ENCODE data around the gene EVI2B.
"Not testable (repeated sequence)": the region's sequence is repeated elsewhere in the genome, so short reads cannot be mapped to it uniquely, and the experiment has no call there.

Gene EVI2B, protein sequence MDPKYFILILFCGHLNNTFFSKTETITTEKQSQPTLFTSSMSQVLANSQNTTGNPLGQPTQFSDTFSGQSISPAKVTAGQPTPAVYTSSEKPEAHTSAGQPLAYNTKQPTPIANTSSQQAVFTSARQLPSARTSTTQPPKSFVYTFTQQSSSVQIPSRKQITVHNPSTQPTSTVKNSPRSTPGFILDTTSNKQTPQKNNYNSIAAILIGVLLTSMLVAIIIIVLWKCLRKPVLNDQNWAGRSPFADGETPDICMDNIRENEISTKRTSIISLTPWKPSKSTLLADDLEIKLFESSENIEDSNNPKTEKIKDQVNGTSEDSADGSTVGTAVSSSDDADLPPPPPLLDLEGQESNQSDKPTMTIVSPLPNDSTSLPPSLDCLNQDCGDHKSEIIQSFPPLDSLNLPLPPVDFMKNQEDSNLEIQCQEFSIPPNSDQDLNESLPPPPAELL

DNA sequence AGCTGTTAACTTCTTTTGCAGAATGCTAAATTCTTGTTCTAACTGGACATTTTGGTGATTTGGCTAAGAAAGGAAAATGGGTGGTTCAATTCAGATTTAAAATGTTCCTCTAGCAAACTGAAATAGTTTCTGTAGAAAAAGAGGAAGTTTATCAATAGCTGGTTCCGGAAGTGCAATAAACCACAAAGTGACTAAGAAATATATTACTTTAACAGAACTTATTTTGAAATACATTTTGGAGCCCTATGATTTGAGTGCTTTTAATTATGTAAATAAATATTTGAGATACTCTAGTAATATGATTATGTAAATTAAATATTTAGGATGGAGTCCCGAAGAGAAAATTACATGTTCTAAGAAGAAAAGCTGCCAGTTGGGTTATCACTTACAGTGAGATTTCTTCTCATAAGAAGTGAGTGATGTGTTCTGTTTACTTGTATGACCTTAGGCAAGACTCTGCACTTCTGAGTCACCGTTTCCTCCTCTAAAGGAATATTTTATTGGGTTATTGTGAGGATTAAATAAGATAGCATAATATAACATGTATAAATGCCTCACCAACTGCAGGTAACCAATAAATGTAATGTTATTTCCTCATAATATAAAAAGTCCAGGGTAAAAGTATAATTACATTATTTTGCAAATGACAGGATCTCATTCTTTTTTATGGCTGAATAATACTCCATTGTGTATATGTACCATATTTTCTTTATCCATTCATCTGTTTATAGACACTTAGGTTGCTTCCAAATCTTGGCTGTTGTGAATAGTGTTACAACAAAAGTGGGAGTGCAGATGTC lies at the start of gene EVI2B:
TSS of gene EVI2B (minus strand) at position 73 of the 800 bp plus-strand sequence. CDS start 8,445 bp downstream, outside the sequence.
- H3K9ac ChIP-seq (ENCODE audit: low read length) = no peak within 1 kb of the TSS

DNA sequence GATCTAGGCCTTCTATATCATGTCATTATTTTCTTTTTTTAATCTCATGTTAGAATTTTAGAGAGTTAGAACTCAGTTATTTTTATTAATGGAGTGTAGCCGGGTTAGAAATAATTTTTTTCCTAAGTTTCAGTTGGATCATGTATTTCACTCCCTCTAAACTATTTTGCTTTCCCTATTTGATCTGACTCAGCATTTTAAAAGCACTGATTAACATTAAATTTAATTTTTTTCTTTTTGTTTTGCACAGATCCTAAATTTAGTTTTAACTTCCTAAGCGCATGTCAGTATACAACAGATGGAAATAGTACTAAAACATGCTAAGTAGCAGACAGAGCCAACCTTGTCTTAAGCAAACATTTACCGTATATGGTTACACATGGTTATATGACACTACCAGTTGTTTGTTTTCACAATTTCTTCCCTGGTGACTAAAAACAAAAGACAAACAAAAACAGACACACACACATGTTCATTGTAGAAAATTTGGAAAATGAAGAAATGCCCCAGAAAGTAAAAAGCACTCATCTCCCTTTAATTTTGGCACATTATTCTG lies 44.1 kb upstream of the EVI2B start:
- H3K9me3 ChIP-seq (ENCODE audit: control insufficient read depth, insufficient read depth, low read depth, low read length) = no peaks in the 10 kb centered on the region
- H3K27ac ChIP-seq (ENCODE audit: low read depth, low read length) = no peak overlapping the region
- no peak overlapping the region for H3K9ac ChIP-seq (ENCODE audit: low read length)
- H3K4me3 ChIP-seq (ENCODE audit: low read depth, low read length) = no peak overlapping the region
- no peaks in the 10 kb centered on the region for H3K27me3 ChIP-seq (ENCODE audit: control insufficient read depth, insufficient read depth, low read length)
- peaks cover 61% of the 10 kb centered on the region for H3K36me3 ChIP-seq (ENCODE audit: control insufficient read depth, insufficient read depth, low read length)
- H3K4me1 ChIP-seq (ENCODE audit: control insufficient read depth, insufficient read depth, low read length) = no peaks in the 10 kb centered on the region

More for the DNA sequence above, at the start of gene EVI2B:
- Histone ChIP-seq H3K36me3 (ENCODE audit: control insufficient read depth, insufficient read depth, low read length) (no peaks in the 10 kb centered on the region), H3K27ac (ENCODE audit: low read depth, low read length) (no peak within 1 kb of the TSS), H3K4me3 (ENCODE audit: low read depth, low read length) (no peak within 1 kb of the TSS), H3K4me1 (ENCODE audit: control insufficient read depth, insufficient read depth, low read length) (no peaks in the 10 kb centered on the region), H3K27me3 (ENCODE audit: control insufficient read depth, insufficient read depth, low read length) (no peaks in the 10 kb centered on the region), H3K9me3 (ENCODE audit: control insufficient read depth, insufficient read depth, low read depth, low read length) (no peaks in the 10 kb centered on the region)

GRCh38 chr17:31357091-31357490 lies 43.2 kb upstream of the EVI2B start:
- no peak overlapping the region for H3K4me3 ChIP-seq (ENCODE audit: low read depth, low read length)
- no peak overlapping the region for H3K27ac ChIP-seq (ENCODE audit: low read depth, low read length)
- H3K9me3 ChIP-seq (ENCODE audit: control insufficient read depth, insufficient read depth, low read depth, low read length) = no peaks in the 10 kb centered on the region
- H3K9ac ChIP-seq (ENCODE audit: low read length) = no peak overlapping the region
- H3K27me3 ChIP-seq (ENCODE audit: control insufficient read depth, insufficient read depth, low read length) = no peaks in the 10 kb centered on the region
- H3K36me3 ChIP-seq (ENCODE audit: control insufficient read depth, insufficient read depth, low read length) = peaks cover 61% of the 10 kb centered on the region
- H3K4me1 ChIP-seq (ENCODE audit: control insufficient read depth, insufficient read depth, low read length) = no peaks in the 10 kb centered on the region

- Histone ChIP-seq H3K27me3 (ENCODE audit: control insufficient read depth, insufficient read depth, low read length) (no peaks in the 10 kb centered on the region), H3K9me3 (ENCODE audit: control insufficient read depth, insufficient read depth, low read depth, low read length) (no peaks in the 10 kb centered on the region), H3K4me1 (ENCODE audit: control insufficient read depth, insufficient read depth, low read length) (no peaks in the 10 kb centered on the region), H3K9ac (ENCODE audit: low read length) (no peak overlapping the region), H3K4me3 (ENCODE audit: low read depth, low read length) (no peak overlapping the region), H3K27ac (ENCODE audit: low read depth, low read length) (no peak overlapping the region), H3K36me3 (ENCODE audit: control insufficient read depth, insufficient read depth, low read length) (peaks cover 58% of the 10 kb centered on the region)
Measured at GRCh38 chr17:31355935-31356334, 42.1 kb upstream of the EVI2B start.

DNA sequence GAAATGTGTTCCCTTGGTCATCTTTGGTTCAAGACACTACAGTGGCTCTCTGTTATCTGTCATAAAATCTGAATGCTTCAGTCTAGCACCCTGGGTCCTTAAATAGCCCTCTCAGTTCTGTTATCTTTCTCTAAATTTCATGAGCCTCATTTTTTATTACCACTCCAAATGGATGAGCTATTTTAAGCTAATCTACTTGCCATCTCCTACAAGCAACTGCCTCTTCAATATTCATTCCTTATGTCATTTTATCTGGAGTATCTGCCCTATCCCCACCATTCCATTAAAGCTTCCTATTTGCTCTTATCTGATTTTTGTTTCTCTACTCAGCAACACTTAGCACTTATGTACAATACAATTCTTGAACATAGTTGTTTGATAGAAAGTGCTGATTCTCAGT lies 35.6 kb upstream of the EVI2B start:
- Histone ChIP-seq H3K27ac (ENCODE audit: low read depth, low read length) (no peak overlapping the region), H3K4me1 (ENCODE audit: control insufficient read depth, insufficient read depth, low read length) (no peaks in the 10 kb centered on the region), H3K27me3 (ENCODE audit: control insufficient read depth, insufficient read depth, low read length) (no peaks in the 10 kb centered on the region), H3K9me3 (ENCODE audit: control insufficient read depth, insufficient read depth, low read depth, low read length) (no peaks in the 10 kb centered on the region), H3K9ac (ENCODE audit: low read length) (no peak overlapping the region), H3K4me3 (ENCODE audit: low read depth, low read length) (no peak overlapping the region), H3K36me3 (ENCODE audit: control insufficient read depth, insufficient read depth, low read length) (peaks cover 49% of the 10 kb centered on the region)

DNA sequence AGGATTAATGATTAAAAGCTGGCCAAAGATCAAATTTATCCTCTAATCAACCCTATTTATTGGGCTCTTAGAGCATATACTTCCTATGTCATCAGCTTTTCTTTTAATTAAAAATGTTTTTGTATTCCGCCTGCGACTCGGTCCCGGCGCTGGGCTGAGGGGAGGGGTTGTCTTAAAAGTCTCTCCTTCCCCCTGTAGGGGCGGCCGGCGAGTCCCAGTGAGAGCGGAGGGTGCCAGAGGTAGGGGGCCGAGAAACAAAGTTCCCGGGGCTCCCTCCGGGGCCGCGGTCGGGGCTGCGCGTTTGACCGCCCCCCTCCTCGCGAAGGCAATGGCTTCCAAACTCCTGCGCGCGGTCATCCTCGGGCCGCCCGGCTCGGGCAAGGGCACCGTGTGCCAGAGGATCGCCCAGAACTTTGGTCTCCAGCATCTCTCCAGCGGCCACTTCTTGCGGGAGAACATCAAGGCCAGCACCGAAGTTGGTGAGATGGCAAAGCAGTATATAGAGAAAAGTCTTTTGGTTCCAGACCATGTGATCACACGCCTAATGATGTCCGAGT lies 31.4 kb upstream of the EVI2B start:
- H3K27me3 ChIP-seq (ENCODE audit: control insufficient read depth, insufficient read depth, low read length); H3K4me3 ChIP-seq (ENCODE audit: low read depth, low read length); H3K4me1 ChIP-seq (ENCODE audit: control insufficient read depth, insufficient read depth, low read length); H3K9me3 ChIP-seq (ENCODE audit: control insufficient read depth, insufficient read depth, low read depth, low read length); H3K9ac ChIP-seq (ENCODE audit: low read length); H3K27ac ChIP-seq (ENCODE audit: low read depth, low read length): not testable (repeated sequence)
- H3K36me3 ChIP-seq (ENCODE audit: control insufficient read depth, insufficient read depth, low read length) = peaks cover 19% of the 10 kb centered on the region

DNA sequence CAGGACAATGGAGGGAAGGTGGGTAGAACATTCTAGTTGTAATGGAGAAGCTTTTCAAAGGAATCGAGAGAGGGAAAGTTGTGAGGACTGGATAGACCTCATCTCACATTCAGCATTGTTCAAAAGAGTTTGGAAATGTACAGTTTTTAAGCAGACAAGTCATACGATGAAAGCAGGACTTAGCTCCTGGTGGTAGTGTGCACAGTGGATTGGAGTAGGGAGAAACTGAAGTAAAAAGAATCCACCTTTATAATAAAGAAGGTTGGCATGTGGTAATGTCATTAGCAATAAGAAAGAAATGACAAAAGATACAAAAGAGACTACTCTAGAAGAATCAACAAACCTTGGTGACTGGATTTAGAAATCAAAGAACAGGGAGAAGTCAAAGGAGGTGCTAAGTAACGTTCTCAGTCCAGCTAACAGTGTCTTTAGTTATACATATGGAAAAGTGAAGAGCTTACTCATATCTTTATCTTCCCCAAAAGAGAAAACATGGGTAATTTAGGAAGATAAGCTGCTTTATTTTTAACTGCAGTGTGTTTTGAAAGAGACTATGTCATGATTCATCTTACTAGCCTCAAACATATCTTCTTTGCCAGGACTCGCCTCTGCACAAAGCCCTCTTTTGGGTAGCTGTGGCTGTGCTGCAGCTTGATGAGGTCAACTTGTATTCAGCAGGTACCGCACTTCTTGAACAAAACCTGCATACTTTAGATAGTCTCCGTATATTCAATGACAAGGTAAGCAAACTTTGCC lies 26.2 kb upstream of the EVI2B start:
- Histone ChIP-seq H3K27me3 (ENCODE audit: control insufficient read depth, insufficient read depth, low read length) (no peaks in the 10 kb centered on the region), H3K4me1 (ENCODE audit: control insufficient read depth, insufficient read depth, low read length) (peaks cover 4% of the 10 kb centered on the region; the same call in 1 of the 2 replicates), H3K36me3 (ENCODE audit: control insufficient read depth, insufficient read depth, low read length) (peaks cover 12% of the 10 kb centered on the region), H3K27ac (ENCODE audit: low read depth, low read length) (no peak overlapping the region), H3K9me3 (ENCODE audit: control insufficient read depth, insufficient read depth, low read depth, low read length) (no peaks in the 10 kb centered on the region), H3K4me3 (ENCODE audit: low read depth, low read length) (no peak overlapping the region), H3K9ac (ENCODE audit: low read length) (no peak overlapping the region)

GRCh38 chr17:31329221-31329620 lies 15.4 kb upstream of the EVI2B start:
- no peak overlapping the region for H3K27ac ChIP-seq (ENCODE audit: low read depth, low read length)
- no peaks in the 10 kb centered on the region for H3K27me3 ChIP-seq (ENCODE audit: control insufficient read depth, insufficient read depth, low read length)
- H3K4me1 ChIP-seq (ENCODE audit: control insufficient read depth, insufficient read depth, low read length) = no peaks in the 10 kb centered on the region
- H3K9ac ChIP-seq (ENCODE audit: low read length) = no peak overlapping the region
- no peaks in the 10 kb centered on the region for H3K9me3 ChIP-seq (ENCODE audit: control insufficient read depth, insufficient read depth, low read depth, low read length)
- no peak overlapping the region for H3K4me3 ChIP-seq (ENCODE audit: low read depth, low read length)
- peaks cover 14% of the 10 kb centered on the region for H3K36me3 ChIP-seq (ENCODE audit: control insufficient read depth, insufficient read depth, low read length)

- Histone ChIP-seq H3K4me1 (ENCODE audit: control insufficient read depth, insufficient read depth, low read length) (no peaks in the 10 kb centered on the region), H3K9me3 (ENCODE audit: control insufficient read depth, insufficient read depth, low read depth, low read length) (no peaks in the 10 kb centered on the region), H3K9ac (ENCODE audit: low read length) (no peak overlapping the region), H3K36me3 (ENCODE audit: control insufficient read depth, insufficient read depth, low read length) (peaks cover 14% of the 10 kb centered on the region), H3K4me3 (ENCODE audit: low read depth, low read length) (no peak overlapping the region), H3K27me3 (ENCODE audit: control insufficient read depth, insufficient read depth, low read length) (no peaks in the 10 kb centered on the region), H3K27ac (ENCODE audit: low read depth, low read length) (no peak overlapping the region)
Measured at GRCh38 chr17:31328160-31328535, 14.3 kb upstream of the EVI2B start.

DNA sequence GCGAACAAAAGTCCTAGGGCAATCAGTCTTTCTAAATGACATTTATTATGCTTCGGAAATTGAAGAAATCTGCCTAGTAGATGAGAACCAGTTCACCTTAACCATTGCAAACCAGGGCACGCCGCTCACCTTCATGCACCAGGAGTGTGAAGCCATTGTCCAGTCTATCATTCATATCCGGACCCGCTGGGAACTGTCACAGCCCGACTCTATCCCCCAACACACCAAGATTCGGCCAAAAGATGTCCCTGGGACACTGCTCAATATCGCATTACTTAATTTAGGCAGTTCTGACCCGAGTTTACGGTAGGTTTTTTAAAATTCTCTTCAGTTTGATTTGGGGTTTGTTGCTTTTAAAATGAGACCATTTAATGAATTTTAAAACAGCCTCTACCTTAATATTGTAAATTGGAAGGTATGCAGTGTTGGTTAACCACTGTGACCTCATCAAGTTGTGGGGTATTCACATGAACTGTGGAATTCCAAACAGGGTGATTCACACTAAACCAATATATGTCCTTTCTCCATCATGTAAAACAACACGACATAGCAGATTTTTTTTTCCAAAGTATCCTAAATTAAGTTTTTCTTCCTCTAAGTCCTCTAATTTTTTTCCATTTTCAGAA lies 13.8 kb upstream of the EVI2B start:
- Histone ChIP-seq H3K9me3 (ENCODE audit: control insufficient read depth, insufficient read depth, low read depth, low read length) (no peaks in the 10 kb centered on the region), H3K4me3 (ENCODE audit: low read depth, low read length) (no peak overlapping the region), H3K4me1 (ENCODE audit: control insufficient read depth, insufficient read depth, low read length) (no peaks in the 10 kb centered on the region), H3K9ac (ENCODE audit: low read length) (no peak overlapping the region), H3K36me3 (ENCODE audit: control insufficient read depth, insufficient read depth, low read length) (peaks cover 14% of the 10 kb centered on the region), H3K27me3 (ENCODE audit: control insufficient read depth, insufficient read depth, low read length) (no peaks in the 10 kb centered on the region), H3K27ac (ENCODE audit: low read depth, low read length) (no peak overlapping the region)
